Measurements from ENCODE around the gene VDAC2.

Gene VDAC2

GRCh38 chr10:75239096-75239790 is 28.6 kb downstream of the VDAC2 start:
- TF ChIP-seq USF1 (IDR thresholded peaks at IDR 0.05) (no peak), NFIC (IDR thresholded peaks at IDR 0.05) (0 out of 2 replicates have a peak, but pooled peaks have one; percentile 7), TEAD4 (IDR thresholded peaks at IDR 0.05) (no peak), CREB1 (IDR thresholded peaks at IDR 0.05; ENCODE audit: low read depth) (no peak), EP300 (IDR thresholded peaks at IDR 0.05; ENCODE audit: borderline replicate concordance) (no peak), CEBPB (IDR thresholded peaks at IDR 0.05) (no peak)

GRCh38 chr10:75240329-75241076 is 29.9 kb downstream of the VDAC2 start:
- TF ChIP-seq FOXM1 (IDR thresholded peaks at IDR 0.05; ENCODE audit: borderline replicate concordance, low read depth) (no peak), CREB1 (IDR thresholded peaks at IDR 0.05; ENCODE audit: low read depth) (no peak), EGR1 (IDR thresholded peaks at IDR 0.05) (no peak), TCF12 (IDR thresholded peaks at IDR 0.05; ENCODE audit: low read depth) (no peak), USF1 (IDR thresholded peaks at IDR 0.05) (no peak), RAD21 (IDR thresholded peaks at IDR 0.05; ENCODE audit: low read depth) (no peak), MAX (IDR thresholded peaks at IDR 0.05) (no peak), TAF1 (IDR thresholded peaks at IDR 0.05; ENCODE audit: low read depth) (no peak), TEAD4 (IDR thresholded peaks at IDR 0.05) (no peak), NFIC (IDR thresholded peaks at IDR 0.05) (no peak), ZBTB7A (IDR thresholded peaks at IDR 0.05; ENCODE audit: low read depth) (no peak), CEBPB (IDR thresholded peaks at IDR 0.05) (no peak), REST (IDR thresholded peaks at IDR 0.05; ENCODE audit: low read depth) (no peak), YY1 (IDR thresholded peaks at IDR 0.05; ENCODE audit: low read depth) (no peak), EP300 (IDR thresholded peaks at IDR 0.05; ENCODE audit: borderline replicate concordance) (no peak)

GRCh38 chr10:75243426-75243825 is 32.8 kb downstream of the VDAC2 start:
- TF ChIP-seq ZBTB7A (IDR thresholded peaks at IDR 0.05; ENCODE audit: low read depth), result no peak
- TF ChIP-seq REST (IDR thresholded peaks at IDR 0.05; ENCODE audit: low read depth), result no peak
- TF ChIP-seq EGR1 (IDR thresholded peaks at IDR 0.05), result no peak
- TF ChIP-seq EP300 (IDR thresholded peaks at IDR 0.05; ENCODE audit: borderline replicate concordance), result no peak
- TF ChIP-seq YY1 (IDR thresholded peaks at IDR 0.05; ENCODE audit: low read depth), result no peak
- TF ChIP-seq CEBPB (IDR thresholded peaks at IDR 0.05), result no peak
- no peak for TF ChIP-seq TAF1 (IDR thresholded peaks at IDR 0.05; ENCODE audit: low read depth)
- TF ChIP-seq RAD21 (IDR thresholded peaks at IDR 0.05; ENCODE audit: low read depth), result no peak
- TF ChIP-seq NFIC (IDR thresholded peaks at IDR 0.05), result no peak
- TF ChIP-seq TCF12 (IDR thresholded peaks at IDR 0.05; ENCODE audit: low read depth), result no peak
- no peak for TF ChIP-seq CREB1 (IDR thresholded peaks at IDR 0.05; ENCODE audit: low read depth)
- no peak for TF ChIP-seq USF1 (IDR thresholded peaks at IDR 0.05)
- TF ChIP-seq MAX (IDR thresholded peaks at IDR 0.05), result no peak
- no peak for TF ChIP-seq TEAD4 (IDR thresholded peaks at IDR 0.05)
- TF ChIP-seq FOXM1 (IDR thresholded peaks at IDR 0.05; ENCODE audit: borderline replicate concordance, low read depth), result no peak

GRCh38 chr10:75244487-75245353 is 34.1 kb downstream of the VDAC2 start:
- TF ChIP-seq RAD21 (IDR thresholded peaks at IDR 0.05; ENCODE audit: low read depth) (no peak), CEBPB (IDR thresholded peaks at IDR 0.05) (no peak), CREB1 (IDR thresholded peaks at IDR 0.05; ENCODE audit: low read depth) (no peak), TAF1 (IDR thresholded peaks at IDR 0.05; ENCODE audit: low read depth) (no peak), NFIC (IDR thresholded peaks at IDR 0.05) (no peak), REST (IDR thresholded peaks at IDR 0.05; ENCODE audit: low read depth) (no peak), ZBTB7A (IDR thresholded peaks at IDR 0.05; ENCODE audit: low read depth) (no peak), EGR1 (IDR thresholded peaks at IDR 0.05) (no peak), USF1 (IDR thresholded peaks at IDR 0.05) (no peak), TEAD4 (IDR thresholded peaks at IDR 0.05) (no peak)
